Adrenal gland (tissue), 12 donors: ENCODE data around the gene GRIA1. TPM values are rescaled to one million over a fixed set of nuclear protein-coding genes. Genes with fewer than 3 reads are reported as not detected.
A peak's percentile ranks its signal among the peaks of the same experiment; 100 is the strongest.

ENCODE experiments used
- DNase-seq, 7 donors: peaks; one replicate each; pipeline ENCODE4 v3.0.0-alpha.2; 2019 to 2020
- H3K27ac ChIP-seq, 5 donors: fragments of 200-600 bp; sonication (generic) in 4 of 5; 1 replicate in 3 of 5; 2 replicates in 2 of 5; pipeline versions ENCODE4 v1.5.1 to v1.8.0; 2016 to 2020; ENCODE audit warnings: mild to moderate bottlenecking in 1 of 5
- H3K27me3 ChIP-seq: fragments of 200-600 bp; 2 replicates; pipeline ENCODE4 v1.8.0; 2021
- H3K36me3 ChIP-seq, 2 donors: fragments of 200-600 bp; replicated peaks in 1 of 2; 1 replicate in 1 of 2; 2 replicates in 1 of 2; pipeline versions ENCODE4 v1.5.1 to v1.8.0; 2018 to 2022
- H3K4me1 ChIP-seq, 2 donors: fragments of 200-600 bp; replicated peaks in 1 of 2; 1 replicate in 1 of 2; 2 replicates in 1 of 2; pipeline versions ENCODE4 v1.5.1 to v1.8.0; 2018 to 2021
- H3K4me3 ChIP-seq, 4 donors: fragments of 200-600 bp; sonication (generic) in 3 of 4; one replicate each; pipeline ENCODE4 v1.5.1; 2016 to 2018
- H3K9me3 ChIP-seq, 3 donors: fragments of 200-600 bp; sonication (generic) in 1 of 3; replicated peaks in 1 of 3; 1 replicate in 2 of 3; 2 replicates in 1 of 3; pipeline versions ENCODE4 v1.5.1 to v1.8.0; 2016 to 2021
- POLR2A ChIP-seq, 2 donors: fragments of 450-650 bp; IDR thresholded peaks; one replicate each; pipeline ENCODE4 v1.6.1; 2017; ENCODE audit warnings: antibody characterized with exemption in 2 of 2, mild to moderate bottlenecking in 2 of 2, moderate library complexity in 1 of 2
- WGBS, 4 donors: extraction: QIAGEN DNeasy Blood & Tissue Kit in 2 of 4; methylation state at CpG; one replicate each; pipeline versions ENCODE4 v1.1.5 to v1.1.7; 2013 to 2017; 5-methylcytosine and 5-hydroxymethylcytosine counted together
- intact Hi-C, 2 donors: fragments of 100-400 bp; cut with DNase I; formaldehyde crosslinking; loops; one replicate each; pipeline versions ENCODE4 v1.14.1 to v1.15.0; 2022 to 2023
- polyA plus RNA-seq, 3 donors: library from polyadenylated mRNA; stranded (reverse); fragments of 200-250 nt in 2 of 3; fragments of 350-450 nt in 1 of 3; fragmentation: Illumina TruSeq in 1 of 3; extraction: RNeasy Lipid Tissue Mini Kit (QIAGEN cat#74804) in 1 of 3; gene quantifications; one replicate each; pipeline ENCODE4 v1.2.3, GENCODE V29; 2013 to 2014
- total RNA-seq, 9 donors: library from RNA; depleted of rRNA in 4 of 9; stranded (reverse); fragments of >200 nt in 4 of 9; fragments of 120-200 nt in 1 of 9; fragmentation: NEBNext Ultra II Directional in 1 of 9; extraction: Animal tissue kit (Norgen Biotek cat#: 25700) in 1 of 9; gene quantifications; one replicate each; pipeline versions ENCODE4 v1.1.0 to v1.2.4, GENCODE V29; 2013 to 2023
- TF ChIP-seq, protein P1 (sequence below), 6 experiments: fragments of 450-650 bp in 4 of 6; fragments of 200-600 bp in 2 of 6; sonication (generic) in 1 of 6; IDR thresholded peaks; 1 replicate in 5 of 6; 2 replicates in 1 of 6; pipeline versions ENCODE4 v1.5.1 to v1.8.0; 2016 to 2021; ENCODE audit warnings: antibody characterized with exemption in 6 of 6, mild to moderate bottlenecking in 2 of 6, moderate library complexity in 1 of 6
- donor health status: healthy with polysubstance abuse.
- donor health status: Bipolar disorder and iron deficiency.
- donor health status: DM: yes; HTN: yes; CAD: no.
- donor health status: DM: no; HTN: no; CAD: no.
- donor health status: DM: no; HTN: no; CAD: no.
- donor health status: DM: yes; HTN: yes; CAD: no.

The GRIA1 gene
- total and polyA plus RNA-seq, 12 donors, result 0.12 to 2.3 (median 0.86) TPM

DNA sequence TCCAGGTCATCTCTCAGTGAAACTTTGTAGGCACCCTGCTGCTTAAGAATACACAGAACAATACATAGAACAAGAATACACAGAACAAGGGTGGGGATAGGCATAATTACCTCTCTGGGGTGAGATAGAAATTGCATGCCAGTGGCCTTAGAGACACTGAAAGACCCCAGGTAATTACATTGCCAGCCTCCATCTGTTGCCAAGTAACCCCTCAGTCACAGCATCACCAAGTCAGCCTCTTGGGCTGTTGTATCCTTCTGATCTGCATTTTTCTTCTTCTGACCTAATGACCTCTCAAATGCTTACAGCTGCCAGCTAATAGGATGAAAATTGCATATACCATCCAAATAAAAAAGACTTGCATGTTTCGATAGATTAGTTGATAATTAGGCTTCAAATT, 167.7 kb downstream of the GRIA1 start:
- no peaks in the 10 kb centered on the region for H3K27me3 ChIP-seq
- H3K27ac ChIP-seq, result no peak overlapping the region
- H3K4me3 ChIP-seq, result no peak overlapping the region
- no peak for DNase-seq
- WGBS, 4 donors, result 80 to 90% (median 87%) methylated on average over 1 of the region's 1 CpG
- peaks cover 0 to 4% of the 10 kb centered on the region in 2 donors for H3K4me1 ChIP-seq
- H3K9me3 ChIP-seq, result no peaks in the 10 kb centered on the region
- no peaks in the 10 kb centered on the region for H3K36me3 ChIP-seq
- intact Hi-C loops, result no loop called here
- TF ChIP-seq POLR2A (IDR thresholded peaks at IDR 0.05), result no peak
- TF ChIP-seq, protein P1, sequence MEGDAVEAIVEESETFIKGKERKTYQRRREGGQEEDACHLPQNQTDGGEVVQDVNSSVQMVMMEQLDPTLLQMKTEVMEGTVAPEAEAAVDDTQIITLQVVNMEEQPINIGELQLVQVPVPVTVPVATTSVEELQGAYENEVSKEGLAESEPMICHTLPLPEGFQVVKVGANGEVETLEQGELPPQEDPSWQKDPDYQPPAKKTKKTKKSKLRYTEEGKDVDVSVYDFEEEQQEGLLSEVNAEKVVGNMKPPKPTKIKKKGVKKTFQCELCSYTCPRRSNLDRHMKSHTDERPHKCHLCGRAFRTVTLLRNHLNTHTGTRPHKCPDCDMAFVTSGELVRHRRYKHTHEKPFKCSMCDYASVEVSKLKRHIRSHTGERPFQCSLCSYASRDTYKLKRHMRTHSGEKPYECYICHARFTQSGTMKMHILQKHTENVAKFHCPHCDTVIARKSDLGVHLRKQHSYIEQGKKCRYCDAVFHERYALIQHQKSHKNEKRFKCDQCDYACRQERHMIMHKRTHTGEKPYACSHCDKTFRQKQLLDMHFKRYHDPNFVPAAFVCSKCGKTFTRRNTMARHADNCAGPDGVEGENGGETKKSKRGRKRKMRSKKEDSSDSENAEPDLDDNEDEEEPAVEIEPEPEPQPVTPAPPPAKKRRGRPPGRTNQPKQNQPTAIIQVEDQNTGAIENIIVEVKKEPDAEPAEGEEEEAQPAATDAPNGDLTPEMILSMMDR (IDR thresholded peaks at IDR 0.05), result no peak

DNA sequence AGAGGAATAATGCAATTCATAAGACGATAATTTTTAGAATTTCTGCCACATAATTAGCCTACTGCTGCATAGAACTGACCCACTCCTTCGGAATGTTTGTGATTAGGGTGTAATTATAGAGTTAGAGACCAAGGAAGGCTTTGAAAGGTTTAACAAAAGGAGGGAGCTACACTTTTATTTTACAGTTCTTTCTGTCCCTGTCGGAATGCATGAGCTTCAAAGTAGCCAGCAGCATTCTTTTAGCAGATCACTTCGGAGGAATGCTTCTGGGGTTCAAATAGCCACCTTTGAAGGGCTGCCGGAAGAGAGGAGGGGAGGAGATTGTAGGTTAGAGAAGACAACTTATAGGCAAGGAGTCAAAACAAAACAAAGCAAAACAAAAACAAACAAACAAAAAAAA, 168.1 kb downstream of the GRIA1 start:
- no peak for DNase-seq
- Histone ChIP-seq H3K4me1 (peaks cover 0 to 4% of the 10 kb centered on the region in 2 donors), H3K27ac (no peak overlapping the region), H3K4me3 (no peak overlapping the region), H3K9me3 (no peaks in the 10 kb centered on the region), H3K36me3 (no peaks in the 10 kb centered on the region), H3K27me3 (no peaks in the 10 kb centered on the region)
- intact Hi-C loops, result no loop called here
- 62 to 70% (median 65%) methylated on average over 5 of the region's 5 CpGs for WGBS, 4 donors
- TF ChIP-seq, protein P1 (IDR thresholded peaks at IDR 0.05), result no peak
- no peak for TF ChIP-seq POLR2A (IDR thresholded peaks at IDR 0.05)

DNA sequence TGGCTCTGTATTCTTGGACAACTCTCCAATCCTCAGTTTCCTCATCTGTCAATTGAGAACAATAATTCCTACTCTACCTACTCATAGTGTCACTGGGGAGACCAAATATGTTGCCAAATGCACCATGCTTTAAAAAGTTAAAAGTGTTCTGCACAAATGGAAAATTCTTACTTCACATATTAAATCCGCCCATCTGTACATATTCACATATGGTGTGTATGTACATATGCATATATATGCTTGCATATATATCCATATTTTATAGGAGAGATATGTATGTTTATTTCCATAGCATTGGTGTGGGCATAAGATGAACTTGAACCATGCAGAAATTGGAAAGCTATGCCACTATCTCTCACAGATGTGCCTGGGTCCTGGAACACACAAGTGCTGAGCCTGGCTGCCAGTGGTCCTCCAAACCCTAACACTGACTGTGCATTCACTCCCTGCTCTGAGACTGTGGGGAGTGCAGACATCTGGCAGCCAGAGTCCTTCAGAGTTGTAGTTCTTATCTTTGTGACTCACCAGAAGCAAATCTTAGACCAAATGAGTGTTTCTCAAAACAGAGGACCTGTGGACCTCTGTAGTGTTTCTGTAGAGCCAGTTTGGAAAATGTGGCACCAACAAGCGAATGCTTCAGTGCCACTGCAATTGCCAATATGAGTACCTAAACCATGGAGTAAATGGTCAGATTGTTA, 168.7 kb downstream of the GRIA1 start:
- 62 to 81% (median 65%) methylated on average over 2 of the region's 2 CpGs for WGBS, 4 donors
- TF ChIP-seq, protein P1 (IDR thresholded peaks at IDR 0.05), result no peak
- no peak for TF ChIP-seq POLR2A (IDR thresholded peaks at IDR 0.05)
- no peaks in the 10 kb centered on the region for H3K36me3 ChIP-seq
- no peaks in the 10 kb centered on the region for H3K27me3 ChIP-seq
- peaks cover 0 to 4% of the 10 kb centered on the region in 2 donors for H3K4me1 ChIP-seq
- DNase-seq, result peak in 6 of 7 donors; percentile 51 to 68 (median 63)
- intact Hi-C loops, result no loop called here
- no peak overlapping the region for H3K27ac ChIP-seq
- H3K4me3 ChIP-seq, result no peak overlapping the region
- H3K9me3 ChIP-seq, result no peaks in the 10 kb centered on the region

DNA sequence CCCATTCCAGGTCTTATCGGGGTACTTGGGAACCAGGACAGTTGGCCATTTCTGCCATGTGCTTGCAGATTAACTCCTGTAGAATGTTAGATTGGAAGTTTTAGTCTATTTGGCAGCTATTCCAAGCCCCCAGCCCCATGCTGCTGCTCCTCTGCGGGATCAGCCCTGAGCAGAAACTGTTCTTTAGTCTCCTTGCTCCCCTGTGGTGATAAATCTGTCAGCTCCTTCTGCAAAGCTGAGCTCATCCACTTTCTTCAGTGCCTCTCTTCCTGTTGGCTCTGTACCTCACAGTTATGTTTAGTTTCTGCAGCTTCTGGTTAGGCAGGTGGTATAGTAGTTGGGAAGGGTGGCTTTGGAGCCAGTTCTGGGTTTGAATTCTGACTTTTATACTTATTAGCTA, 170.4 kb downstream of the GRIA1 start:
- Histone ChIP-seq H3K9me3 (no peaks in the 10 kb centered on the region), H3K4me3 (no peak overlapping the region), H3K36me3 (no peaks in the 10 kb centered on the region), H3K27me3 (no peaks in the 10 kb centered on the region), H3K4me1 (peaks cover 0 to 4% of the 10 kb centered on the region in 2 donors), H3K27ac (no peak overlapping the region)
- 69 to 75% (median 73%) methylated on average over 2 of the region's 2 CpGs for WGBS, 4 donors
- TF ChIP-seq, protein P1 (IDR thresholded peaks at IDR 0.05), result no peak
- no peak for TF ChIP-seq POLR2A (IDR thresholded peaks at IDR 0.05)
- no peak for DNase-seq
- intact Hi-C loops, result no loop called here
